Lower leg skin (tissue), 4 donors: ENCODE measurements around the gene GRIFIN. TPM values are rescaled to one million over a fixed set of nuclear protein-coding genes. Genes with fewer than 3 reads are reported as not detected.
"Not testable (repeated sequence)": the region's sequence is repeated elsewhere in the genome, so short reads cannot be mapped to it uniquely, and the experiment has no call there.

Source experiments
- DNase-seq, 2 donors: peaks; one replicate each; pipeline ENCODE4 v3.0.0-alpha.2; 2019; ENCODE audit warnings: low spot score in 2 of 2
- H3K4me3 ChIP-seq: fragments of 200-600 bp; sonication (generic); 2 replicates; pipeline ENCODE4 v1.5.1; 2017; ENCODE audit warnings: mild to moderate bottlenecking, low read depth; ENCODE audit not compliant: poor library complexity, severe bottlenecking
- CTCF ChIP-seq, 3 donors: fragments of 450-650 bp; IDR thresholded peaks; one replicate each; pipeline ENCODE4 v1.5.1; 2016; ENCODE audit warnings: antibody characterized with exemption in 3 of 3, mild to moderate bottlenecking in 3 of 3, moderate library complexity in 2 of 3
- POLR2A ChIP-seq, 2 donors: fragments of 450-650 bp; IDR thresholded peaks; one replicate each; pipeline ENCODE4 v1.6.1; 2016 to 2017; ENCODE audit warnings: antibody characterized with exemption in 2 of 2, mild to moderate bottlenecking in 1 of 2, moderate library complexity in 1 of 2
- WGBS, 2 donors: methylation state at CpG; one replicate each; pipeline ENCODE4 v1.1.5; 2018; 5-methylcytosine and 5-hydroxymethylcytosine counted together
- intact Hi-C: fragments of 100-400 bp; cut with DNase I; formaldehyde crosslinking; loops from one replicate; pipeline ENCODE4 v1.15.0; 2023; ENCODE audit warnings: low total_unique reads
- total RNA-seq, 4 donors: library from RNA; depleted of rRNA; stranded (reverse); fragments of >200 nt; gene quantifications; one replicate each; pipeline ENCODE4 v1.1.0, GENCODE V29; 2016

Gene GRIFIN
- total RNA-seq, 4 donors from 2014 or later: not detected

- no peak for TF ChIP-seq POLR2A (IDR thresholded peaks at IDR 0.05)
- TF ChIP-seq CTCF (IDR thresholded peaks at IDR 0.05): no peak
- intact Hi-C loops: loop anchor here (10.0 kb wide), 1 partner anchor 899 kb away; the partner anchor contains the start of gene PSMG3
- DNase-seq: no peak
- no peak overlapping the region for H3K4me3 ChIP-seq
- WGBS, 2 donors: 78 to 81% methylated on average over 12 of the region's 12 CpGs
These were observed 2.6 kb downstream of the GRIFIN start for GRCh38 chr7:2473496-2474180.

- intact Hi-C loops: loop anchor here (10.0 kb wide), 1 partner anchor 898 kb away; the partner anchor contains the start of gene PSMG3
- WGBS, 2 donors: 81 to 82% methylated on average over 6 of the region's 6 CpGs
- DNase-seq: no peak
- TF ChIP-seq POLR2A (IDR thresholded peaks at IDR 0.05): no peak
- no peak for TF ChIP-seq CTCF (IDR thresholded peaks at IDR 0.05)
- no peak overlapping the region for H3K4me3 ChIP-seq
These were observed 3.5 kb downstream of the GRIFIN start for GRCh38 chr7:2472739-2473138.

- TF ChIP-seq CTCF (IDR thresholded peaks at IDR 0.05) (no peak), POLR2A (IDR thresholded peaks at IDR 0.05) (no peak)
- no peak overlapping the region for H3K4me3 ChIP-seq
- WGBS, 2 donors: 29 to 38% methylated on average over 14 to 17 of the region's 17 CpGs
- DNase-seq: no peak
- intact Hi-C loops: loop anchor here (10.0 kb wide), 1 partner anchor 897 kb away; the partner anchor contains the start of gene PSMG3
These were observed 4.8 kb downstream of the GRIFIN start for GRCh38 chr7:2471396-2471795.

GRCh38 chr7:2471022-2471329 lies 5.2 kb downstream of the GRIFIN start:
- WGBS, 2 donors: 28 to 43% methylated on average over 5 of the region's 5 CpGs
- no peak for TF ChIP-seq CTCF (IDR thresholded peaks at IDR 0.05)
- TF ChIP-seq POLR2A (IDR thresholded peaks at IDR 0.05): no peak
- DNase-seq: no peak
- H3K4me3 ChIP-seq: no peak overlapping the region
- intact Hi-C loops: loop anchor here (10.0 kb wide), 1 partner anchor 896 kb away; the partner anchor contains the start of gene PSMG3

- no peak for DNase-seq
- TF ChIP-seq POLR2A (IDR thresholded peaks at IDR 0.05): no peak
- no peak for TF ChIP-seq CTCF (IDR thresholded peaks at IDR 0.05)
- intact Hi-C loops: loop anchor here (10.0 kb wide), 1 partner anchor 896 kb away; the partner anchor contains the start of gene PSMG3
- WGBS, 2 donors: 92 to 94% methylated on average over 13 to 14 of the region's 19 CpGs
- no peak overlapping the region for H3K4me3 ChIP-seq
These were observed 5.8 kb downstream of the GRIFIN start for GRCh38 chr7:2470204-2471021.

- not testable (repeated sequence) for DNase-seq, H3K4me3 ChIP-seq
- 86% methylated on average over 9 of the region's 9 CpGs for WGBS, 2 donors
- intact Hi-C loops: loop anchor here (10.0 kb wide), 1 partner anchor 895 kb away; the partner anchor contains the start of gene PSMG3
These were observed 6.6 kb downstream of the GRIFIN start for GRCh38 chr7:2469460-2470203.
